Choroid plexus epithelial cell (primary cell): ENCODE results near the gene SLC17A7.
A peak's percentile ranks its signal among the peaks of the same experiment; 100 is the strongest.

Experiments used
- DNase-seq: peaks from one replicate; pipeline ENCODE4 v3.0.0-alpha.2; 2010; ENCODE audit warnings: low read depth
- H3K4me3 ChIP-seq: 2 replicates; pipeline ENCODE4 v1.5.1; 2011; ENCODE audit warnings: low read depth, mild to moderate bottlenecking, control low read depth, low read length, moderate library complexity
- TF ChIP-seq, protein P1 (sequence below): conservative IDR thresholded peaks from 2 replicates; pipeline ENCODE4 v1.5.1; 2011; ENCODE audit warnings: low read depth, mild to moderate bottlenecking, control low read depth, inconsistent platforms, low read length, moderate library complexity

Gene SLC17A7

DNA sequence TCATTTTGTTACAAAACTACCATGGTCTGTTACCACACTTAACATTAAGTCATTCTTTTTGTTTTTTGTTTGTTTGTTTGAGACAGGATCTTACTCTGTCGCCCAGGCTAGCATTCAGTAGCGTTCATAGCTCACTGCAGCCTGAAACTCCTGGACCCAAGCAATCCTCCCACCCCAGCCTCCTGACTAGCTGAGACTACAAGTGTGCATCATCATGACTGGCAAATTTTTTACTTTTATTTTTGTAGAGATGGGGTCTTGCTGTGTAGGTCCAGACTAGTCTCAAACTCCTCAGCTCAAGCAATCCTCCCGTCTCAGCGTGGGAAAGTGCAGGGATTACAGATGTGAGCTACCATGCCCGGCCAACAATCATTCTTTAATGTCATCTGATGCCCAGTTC is 15.0 kb upstream of the SLC17A7 start:
- no peak for DNase-seq
- TF ChIP-seq, protein P1, sequence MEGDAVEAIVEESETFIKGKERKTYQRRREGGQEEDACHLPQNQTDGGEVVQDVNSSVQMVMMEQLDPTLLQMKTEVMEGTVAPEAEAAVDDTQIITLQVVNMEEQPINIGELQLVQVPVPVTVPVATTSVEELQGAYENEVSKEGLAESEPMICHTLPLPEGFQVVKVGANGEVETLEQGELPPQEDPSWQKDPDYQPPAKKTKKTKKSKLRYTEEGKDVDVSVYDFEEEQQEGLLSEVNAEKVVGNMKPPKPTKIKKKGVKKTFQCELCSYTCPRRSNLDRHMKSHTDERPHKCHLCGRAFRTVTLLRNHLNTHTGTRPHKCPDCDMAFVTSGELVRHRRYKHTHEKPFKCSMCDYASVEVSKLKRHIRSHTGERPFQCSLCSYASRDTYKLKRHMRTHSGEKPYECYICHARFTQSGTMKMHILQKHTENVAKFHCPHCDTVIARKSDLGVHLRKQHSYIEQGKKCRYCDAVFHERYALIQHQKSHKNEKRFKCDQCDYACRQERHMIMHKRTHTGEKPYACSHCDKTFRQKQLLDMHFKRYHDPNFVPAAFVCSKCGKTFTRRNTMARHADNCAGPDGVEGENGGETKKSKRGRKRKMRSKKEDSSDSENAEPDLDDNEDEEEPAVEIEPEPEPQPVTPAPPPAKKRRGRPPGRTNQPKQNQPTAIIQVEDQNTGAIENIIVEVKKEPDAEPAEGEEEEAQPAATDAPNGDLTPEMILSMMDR: no peak
- no peak overlapping the region for H3K4me3 ChIP-seq

GRCh38 chr19:49455773-49456172 is 14.4 kb upstream of the SLC17A7 start:
- TF ChIP-seq, protein P1: no peak
- no peak for DNase-seq

GRCh38 chr19:49453757-49454240 is 12.5 kb upstream of the SLC17A7 start:
- DNase-seq: no peak
- TF ChIP-seq, protein P1: no peak
- peak overlapping the region; percentile 84 for H3K4me3 ChIP-seq

More at GRCh38 chr19:49455773-49456172, 14.4 kb upstream of the SLC17A7 start:
- H3K4me3 ChIP-seq: no peak overlapping the region

DNA sequence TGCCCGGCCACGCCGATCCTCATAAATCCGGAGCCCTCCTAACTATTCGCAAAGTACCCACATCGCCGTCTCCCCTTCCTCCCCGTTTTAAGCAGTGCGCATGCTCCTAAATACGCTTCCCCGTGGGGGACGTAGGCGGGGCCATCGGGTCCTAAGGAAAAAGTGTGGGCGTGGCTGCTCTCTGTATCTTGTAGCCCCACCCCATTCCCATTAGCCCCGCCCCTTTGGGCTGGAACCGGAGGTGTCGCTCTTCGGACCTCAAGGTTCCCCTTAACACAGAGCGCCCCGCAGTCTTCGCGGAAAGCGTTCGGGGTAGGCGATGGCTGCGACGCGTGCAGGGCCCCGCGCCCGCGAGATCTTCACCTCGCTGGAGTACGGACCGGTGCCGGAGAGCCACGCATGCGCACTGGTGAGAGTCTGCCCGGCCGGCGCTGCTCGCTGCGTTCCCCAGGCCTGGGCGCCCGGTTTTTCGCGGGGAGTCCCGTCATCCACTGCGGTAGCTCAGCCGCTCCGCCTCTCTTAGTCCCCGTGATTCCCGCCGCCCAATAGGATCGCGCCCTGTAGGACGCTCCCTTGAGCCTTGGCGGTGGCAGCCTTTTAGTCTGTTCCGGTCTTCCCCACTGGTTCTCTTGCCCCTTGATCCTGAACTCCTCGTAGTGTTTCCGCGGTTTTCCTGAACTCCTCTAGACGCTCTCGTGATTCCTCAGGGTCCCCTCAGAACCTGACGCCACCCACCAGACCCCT is 11.9 kb upstream of the SLC17A7 start, which contains the start of gene ALDH16A1:
Gene ALDH16A1 (plus strand): TSS at position 213 of the 744 bp plus-strand sequence. CDS start 107 bp downstream, at position 320.
- peak; percentile 99 for DNase-seq
- TF ChIP-seq, protein P1: peak; percentile 8
- peak within 1 kb of the TSS; percentile 84 for H3K4me3 ChIP-seq

GRCh38 chr19:49451430-49452181 is 10.3 kb upstream of the SLC17A7 start, which contains the start of gene PIH1D1:
Gene PIH1D1 (minus strand): TSS chr19:49451814. CDS start chr19:49451574, 240 bp downstream.
- peak; percentile 100 for DNase-seq
- TF ChIP-seq, protein P1: peak; percentile 36
- H3K4me3 ChIP-seq: peak within 1 kb of the TSS; percentile 93

DNA sequence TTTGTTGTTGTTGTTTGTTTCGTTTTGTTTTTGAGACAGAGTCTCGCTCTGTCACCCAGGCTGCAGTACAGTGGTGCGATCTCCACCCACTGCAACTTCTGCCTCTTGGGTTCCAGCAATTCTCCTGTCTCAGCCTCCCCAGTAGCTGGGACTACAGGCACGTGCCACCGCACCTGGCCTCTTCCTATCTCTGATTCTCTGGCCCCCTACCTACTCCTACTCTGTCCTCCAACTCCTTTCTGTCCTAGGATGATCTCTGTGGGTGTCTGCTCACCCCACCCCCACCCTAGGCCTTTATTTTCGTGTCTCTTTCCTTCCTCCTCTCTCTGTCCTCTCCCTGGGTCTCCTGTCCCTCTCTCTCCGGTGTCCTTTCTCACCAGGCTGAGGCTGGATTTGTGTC is 9.1 kb upstream of the SLC17A7 start:
- no peak overlapping the region for H3K4me3 ChIP-seq
- no peak for DNase-seq
- TF ChIP-seq, protein P1: no peak
